HG02884 (cell line): ENCODE data around the gene DHRS9.

Experiments used
- ATAC-seq: cut with Tn5 transposase; IDR thresholded peaks from one replicate; pipeline ENCODE4 v1.9.1; 2021; ENCODE audit warnings: mild to moderate bottlenecking, moderate library complexity; ENCODE audit not compliant: unreplicated experiment

The DHRS9 gene

DNA sequence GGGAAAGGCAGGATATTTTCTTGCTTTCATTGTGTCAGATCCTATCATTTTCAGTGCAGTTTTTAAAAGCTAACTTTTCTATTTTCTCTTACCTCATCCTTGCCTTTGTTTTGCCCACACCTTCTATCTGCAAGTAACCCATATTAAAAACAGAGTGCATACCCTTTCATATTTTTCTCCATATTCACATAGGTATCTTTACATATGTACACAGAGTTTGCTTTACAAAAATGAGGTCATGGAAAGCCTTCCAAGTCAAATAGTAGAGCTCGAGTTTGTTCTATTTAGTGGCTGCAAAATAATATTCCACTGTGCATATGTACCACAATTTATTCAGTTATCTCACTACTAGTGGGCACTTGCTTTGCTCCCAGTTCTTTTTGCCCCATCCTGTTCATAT lies 3.9 kb upstream of the DHRS9 start:
- no peak for ATAC-seq

DNA sequence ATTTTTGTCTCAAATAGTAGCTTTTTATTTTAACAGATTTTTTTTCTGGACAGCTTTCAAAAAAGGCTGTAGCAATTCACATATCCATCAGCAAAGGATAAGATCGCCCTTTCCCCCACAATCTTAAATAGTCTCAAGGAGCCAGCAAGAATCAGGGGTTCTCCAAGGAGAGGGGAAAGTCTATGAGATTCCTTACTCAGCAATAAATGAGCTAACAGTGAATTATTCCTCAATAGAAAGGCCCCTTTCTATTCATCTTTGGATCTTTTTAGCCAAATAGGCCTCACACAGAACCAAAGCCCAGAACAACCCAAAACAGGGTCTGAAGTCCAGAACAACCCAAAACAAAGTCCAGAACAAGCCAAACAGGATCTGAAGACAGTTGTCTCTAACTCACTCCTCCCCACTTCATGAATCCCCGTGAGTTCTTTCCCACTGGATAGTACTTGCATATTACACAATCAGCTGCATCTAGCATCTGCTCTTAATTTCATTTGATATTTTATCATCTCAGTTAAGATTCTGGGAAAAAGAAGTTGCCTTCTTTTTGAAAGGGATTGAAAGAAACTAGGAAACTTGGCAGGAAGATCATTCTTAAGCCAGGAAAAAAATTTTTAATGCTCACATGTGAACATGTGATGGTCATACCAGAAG lies 3.4 kb upstream of the DHRS9 start:
- ATAC-seq = no peak

DNA sequence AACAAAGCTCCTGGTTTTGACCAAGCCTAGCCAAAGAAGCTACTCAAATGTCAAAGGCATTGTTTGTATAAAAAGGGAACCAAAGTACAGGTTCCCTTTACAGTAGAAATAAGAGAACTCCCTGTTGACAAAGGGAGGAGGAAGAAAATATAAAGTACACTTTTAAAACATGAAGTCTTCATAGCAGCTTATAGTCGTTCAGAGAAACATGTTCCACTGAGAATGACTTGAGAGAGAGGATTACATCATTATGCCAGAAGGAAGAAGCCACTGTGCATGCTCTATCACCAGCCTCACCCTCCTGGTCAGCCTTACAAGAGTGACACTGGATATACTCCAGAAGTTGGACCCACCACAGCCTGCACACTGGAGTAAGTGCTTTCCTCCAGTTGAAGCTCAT lies 2.5 kb upstream of the DHRS9 start:
- no peak for ATAC-seq

DNA sequence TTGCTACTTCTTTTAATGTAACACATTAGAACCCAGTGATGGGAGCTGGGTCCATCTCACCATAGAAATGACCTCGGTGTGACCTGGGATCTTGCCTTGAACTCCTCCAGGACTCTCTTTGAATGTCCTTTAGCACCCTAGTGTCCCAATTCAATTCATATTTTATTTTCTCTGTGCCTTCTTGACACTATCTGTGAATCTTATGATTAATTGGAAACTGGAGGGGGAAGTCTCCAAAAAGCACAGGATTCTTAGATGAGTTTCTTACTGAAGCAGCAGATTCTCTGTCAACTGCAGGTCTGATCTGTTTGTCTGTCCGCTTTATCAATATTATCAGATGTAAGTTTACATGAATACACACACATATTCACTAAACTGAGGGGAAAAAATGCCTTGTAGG lies 470 bp downstream of the DHRS9 start:
- ATAC-seq = no peak

DNA sequence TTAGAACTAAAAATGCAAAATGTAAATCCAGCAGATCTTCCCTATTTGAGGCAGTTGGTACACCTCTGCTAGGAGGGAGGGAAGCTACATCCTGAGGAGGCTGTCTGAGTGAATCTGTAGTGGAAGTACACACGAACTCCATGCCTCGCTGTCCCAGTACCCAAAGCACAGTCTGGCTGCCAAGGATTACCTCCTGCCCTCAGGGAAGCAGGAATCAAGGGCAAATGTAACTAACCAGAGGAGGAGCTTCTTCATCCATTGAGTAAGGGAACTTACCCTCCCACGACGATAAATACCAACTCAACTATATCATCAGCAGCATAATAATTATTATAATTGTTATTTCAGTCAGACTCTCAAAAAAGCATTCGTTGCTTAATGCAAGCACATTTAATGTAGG lies 2.1 kb downstream of the DHRS9 start:
- ATAC-seq = no peak

DNA sequence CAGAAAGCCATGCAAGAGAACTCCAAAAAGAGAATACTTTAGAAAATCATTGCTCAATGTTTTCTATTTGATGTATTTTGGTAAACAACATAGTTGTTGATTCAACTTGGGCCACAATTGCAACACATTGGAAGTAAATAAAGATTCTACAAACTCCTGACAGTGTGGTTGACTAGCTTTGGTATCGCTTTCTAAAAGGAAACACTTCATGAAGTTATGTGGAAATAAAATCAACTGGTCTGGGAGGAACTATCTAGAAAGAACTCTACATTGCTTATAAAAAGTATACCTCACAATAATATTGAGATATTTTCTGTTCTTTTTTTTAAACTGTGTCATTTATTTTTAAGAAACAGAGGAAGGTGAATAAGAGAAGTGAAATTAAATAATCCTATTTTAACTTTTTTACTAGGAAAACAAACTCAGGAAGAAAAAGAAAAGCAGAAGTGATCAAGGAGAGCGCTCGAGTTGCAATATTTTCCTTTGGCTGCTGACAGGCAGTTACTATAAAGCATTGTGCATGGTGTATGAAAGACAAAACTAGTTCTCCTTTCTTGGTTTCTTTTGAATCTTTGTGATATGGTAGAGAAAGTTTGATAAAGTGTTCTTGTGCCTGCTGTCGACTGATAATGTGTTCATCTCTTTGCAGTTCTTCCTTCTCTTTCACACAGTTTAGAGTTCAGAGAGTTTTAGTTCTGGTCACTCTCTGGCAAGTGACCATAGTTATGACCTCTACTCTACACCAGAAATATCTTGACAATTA lies 3.0 kb downstream of the DHRS9 start:
- ATAC-seq = peak; percentile 41

DNA sequence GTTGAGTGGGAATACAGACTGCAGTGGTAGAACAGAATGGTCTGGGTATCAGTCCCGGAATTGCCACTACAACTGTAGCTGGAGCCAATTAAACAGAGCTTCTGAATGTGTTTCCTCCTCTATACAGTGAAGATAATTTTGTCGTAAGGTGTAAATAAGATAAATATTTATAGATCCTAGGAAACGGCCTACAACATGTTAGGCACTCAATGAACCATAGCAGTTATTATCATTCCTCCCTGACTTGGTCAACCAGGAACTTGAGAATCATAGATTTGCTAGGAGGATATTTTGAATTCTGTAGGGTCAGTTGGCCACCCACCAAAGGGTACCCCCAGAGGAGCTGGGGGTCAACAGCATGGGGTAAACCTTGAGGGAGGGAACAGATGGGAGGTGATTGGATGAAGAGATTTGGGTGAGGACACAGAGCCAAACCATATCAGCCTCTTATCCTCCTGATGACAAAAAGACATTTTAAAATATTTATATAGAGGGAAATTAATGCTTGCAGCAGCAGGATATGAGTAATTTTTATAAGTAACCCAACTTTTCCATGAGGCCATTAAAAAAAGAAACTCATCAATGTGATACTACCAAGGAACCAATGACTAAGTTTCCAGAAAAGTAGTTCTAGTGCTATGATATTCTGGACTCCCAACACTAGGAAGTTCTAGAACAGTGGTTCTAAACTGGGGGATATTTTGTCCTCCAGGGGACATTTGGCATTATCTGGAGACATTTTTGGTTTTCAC lies 4.0 kb downstream of the DHRS9 start:
- no peak for ATAC-seq

DNA sequence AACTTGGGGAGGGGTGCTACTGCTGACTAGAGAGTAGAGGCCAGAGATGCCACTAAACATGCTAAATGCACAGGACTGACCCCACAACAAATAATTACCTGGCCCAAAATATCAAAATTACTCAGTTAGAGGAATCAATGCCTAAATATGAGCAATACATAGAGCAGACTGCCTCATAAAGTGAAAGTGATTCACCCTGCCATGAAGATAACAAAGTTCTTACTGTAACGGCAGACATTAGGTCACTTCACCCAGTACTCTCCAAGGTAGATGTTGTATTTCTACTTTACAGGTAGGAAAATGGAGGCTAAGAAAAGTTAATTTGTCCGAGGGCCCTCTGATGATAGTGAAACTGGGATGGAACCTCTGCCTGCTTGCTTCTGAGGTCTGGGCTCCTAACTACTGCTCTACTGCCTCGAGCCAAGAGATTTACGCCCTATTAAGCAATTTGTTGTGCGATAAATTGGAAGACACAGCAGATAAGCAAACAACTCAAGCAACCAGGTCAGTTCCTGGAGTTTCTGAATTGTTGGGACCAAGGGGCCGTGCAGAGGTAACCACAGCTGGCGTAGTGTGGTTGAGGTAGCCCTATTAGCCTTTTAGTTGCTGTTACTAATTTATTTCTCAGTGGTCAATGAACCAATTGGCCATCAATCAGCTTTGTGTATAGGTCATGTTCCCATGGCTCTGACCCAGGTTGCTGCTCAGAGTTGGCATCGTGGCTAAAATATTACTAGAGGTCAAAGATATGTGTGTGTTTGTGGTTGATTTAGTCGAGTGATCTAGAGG lies 4.8 kb downstream of the DHRS9 start:
- peak; percentile 62 for ATAC-seq

DNA sequence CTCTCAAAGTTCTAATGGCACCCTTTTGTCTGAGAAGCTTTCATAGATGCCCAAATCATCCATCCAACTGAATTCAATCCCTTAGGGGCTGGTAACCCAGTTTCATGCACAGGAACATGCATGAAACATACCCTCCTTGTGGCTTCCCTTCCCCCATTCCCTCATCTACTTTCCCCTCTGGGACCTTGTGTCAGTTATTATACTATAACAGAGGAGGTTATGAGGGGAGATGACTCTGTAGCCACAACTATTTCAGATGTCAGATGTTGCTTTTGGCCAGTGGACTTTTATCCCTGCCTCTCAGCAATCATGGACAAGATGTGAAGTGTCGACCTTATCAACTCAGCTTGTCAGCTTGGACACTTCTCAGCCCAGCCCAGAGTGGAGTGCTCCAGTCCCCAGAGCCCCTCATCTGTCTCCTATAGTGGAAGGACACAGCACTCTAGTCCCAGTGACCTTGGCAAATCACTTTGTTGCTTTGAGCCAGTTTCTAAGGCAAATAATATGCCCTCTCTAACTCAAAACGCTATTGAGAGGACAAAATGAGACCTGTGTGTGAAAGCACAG lies 8.4 kb downstream of the DHRS9 start:
- ATAC-seq = no peak

DNA sequence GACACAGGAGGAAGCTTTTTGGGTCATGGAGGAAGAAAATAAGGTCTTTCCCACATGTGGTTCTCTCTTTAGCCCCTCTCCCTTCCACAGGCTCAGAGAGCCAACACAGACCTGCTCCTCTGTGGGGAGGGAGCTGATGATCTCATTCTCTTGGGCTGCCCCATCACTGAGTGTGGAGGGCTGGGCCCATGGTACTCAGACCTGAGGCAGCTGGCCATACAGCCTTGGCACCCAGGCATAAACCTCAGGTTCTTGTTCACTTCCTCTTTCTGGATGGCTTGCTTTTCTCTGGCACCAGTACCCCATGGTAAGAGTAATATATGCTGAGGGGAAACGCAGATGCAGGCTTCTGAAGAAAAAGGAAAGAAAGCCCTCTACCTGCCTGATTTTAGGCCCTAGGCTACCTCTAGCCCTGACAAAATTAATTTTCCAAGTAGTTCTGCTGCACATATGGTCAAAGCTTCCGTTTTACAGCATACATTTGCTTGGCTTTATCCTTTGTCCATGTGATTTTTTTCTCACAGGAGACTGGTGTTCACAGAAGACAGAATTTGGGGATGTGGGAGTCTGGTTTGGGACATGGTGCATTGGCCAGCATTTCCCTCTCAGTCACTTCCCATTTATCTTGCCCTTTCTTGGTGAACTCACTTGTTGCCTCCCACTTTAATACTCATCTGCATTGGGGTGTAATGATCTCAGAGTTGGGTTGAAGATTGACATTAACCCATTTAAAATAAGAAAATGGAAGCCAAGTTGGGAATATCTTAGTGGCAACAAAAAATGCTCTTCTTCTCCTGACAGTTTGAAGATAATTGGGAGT lies 11.1 kb downstream of the DHRS9 start:
- ATAC-seq = peak; percentile 61

DNA sequence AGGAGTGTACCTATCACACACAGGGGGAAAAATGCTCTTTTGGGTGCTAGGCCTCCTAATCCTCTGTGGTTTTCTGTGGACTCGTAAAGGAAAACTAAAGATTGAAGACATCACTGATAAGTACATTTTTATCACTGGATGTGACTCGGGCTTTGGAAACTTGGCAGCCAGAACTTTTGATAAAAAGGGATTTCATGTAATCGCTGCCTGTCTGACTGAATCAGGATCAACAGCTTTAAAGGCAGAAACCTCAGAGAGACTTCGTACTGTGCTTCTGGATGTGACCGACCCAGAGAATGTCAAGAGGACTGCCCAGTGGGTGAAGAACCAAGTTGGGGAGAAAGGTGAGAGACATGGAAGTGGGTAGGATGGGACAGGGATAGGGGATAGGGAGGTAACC lies 12.2 kb downstream of the DHRS9 start:
- no peak for ATAC-seq

DNA sequence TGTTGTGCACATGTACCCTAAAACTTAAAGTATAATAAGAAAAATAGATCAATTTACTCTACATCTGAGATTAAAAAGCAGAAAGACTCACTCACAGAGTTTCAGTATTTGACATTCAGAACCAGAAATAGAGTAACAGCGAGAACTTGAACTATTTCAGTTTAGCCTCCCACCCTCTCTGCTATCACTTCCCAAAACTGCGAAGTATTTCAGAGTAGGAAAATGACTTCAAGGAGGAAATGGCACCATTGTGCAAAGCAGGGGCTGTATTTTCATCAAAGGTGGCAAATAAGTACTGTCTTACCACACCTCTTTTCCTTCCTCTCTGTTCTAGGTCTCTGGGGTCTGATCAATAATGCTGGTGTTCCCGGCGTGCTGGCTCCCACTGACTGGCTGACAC lies 13.6 kb downstream of the DHRS9 start:
- ATAC-seq = peak; percentile 73

DNA sequence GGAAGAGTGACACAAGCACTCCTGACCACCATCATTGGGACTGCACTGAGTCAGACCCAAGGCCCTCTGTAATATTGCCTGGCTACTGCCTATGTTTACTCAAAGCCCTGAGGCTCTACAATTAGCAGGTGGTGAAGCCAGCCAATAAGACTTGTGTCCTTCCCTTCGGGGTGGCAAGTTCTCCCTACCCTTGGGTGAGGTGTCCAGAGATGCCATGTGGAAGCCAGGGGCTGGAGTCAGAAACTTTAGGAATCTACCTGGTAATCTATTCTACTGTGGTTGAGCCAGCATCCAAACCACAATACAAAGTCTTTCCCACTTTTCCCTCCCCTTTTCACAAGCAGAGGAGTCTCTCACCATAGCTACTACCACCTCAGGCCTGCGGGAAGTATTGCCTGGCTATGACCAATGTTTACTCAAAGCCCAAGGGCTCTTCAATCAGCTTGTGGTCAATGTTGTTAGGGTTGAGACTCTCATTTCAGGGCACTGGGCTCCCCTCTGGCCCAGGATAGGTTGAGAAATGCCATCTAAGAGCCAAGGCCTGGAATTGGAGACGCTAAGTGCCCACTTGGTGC lies 17.6 kb downstream of the DHRS9 start:
- no peak for ATAC-seq

DNA sequence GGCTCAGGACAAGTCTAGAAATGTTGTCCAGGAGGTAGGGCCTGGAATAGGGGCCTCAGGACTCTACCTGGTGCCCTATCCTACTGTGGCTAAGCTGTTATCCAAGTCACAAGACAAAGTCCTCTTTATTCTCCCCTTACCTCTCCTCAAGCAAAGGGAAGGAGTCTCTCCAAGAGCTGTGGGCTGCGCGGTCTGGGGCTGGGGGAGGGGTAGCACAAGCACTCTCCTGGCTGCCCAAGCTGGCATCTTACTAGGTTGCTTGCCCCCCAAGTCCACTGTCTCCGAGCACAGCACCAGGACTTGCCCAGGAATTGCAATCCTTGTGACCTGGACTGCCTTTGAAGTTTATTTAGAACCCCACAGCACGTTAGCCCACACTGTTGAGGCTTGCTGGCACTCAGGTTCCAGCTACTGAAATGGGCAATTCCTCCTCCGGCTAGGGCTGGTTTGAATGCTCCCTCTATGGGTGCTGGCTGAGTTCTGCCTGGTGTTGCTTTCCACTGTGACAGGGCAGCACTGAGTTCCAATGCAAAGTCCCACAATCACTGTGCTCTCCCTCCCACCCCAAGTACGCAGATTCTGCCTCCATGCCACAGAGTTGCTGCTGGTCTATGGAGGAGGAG lies 18.5 kb downstream of the DHRS9 start:
- no peak for ATAC-seq

DNA sequence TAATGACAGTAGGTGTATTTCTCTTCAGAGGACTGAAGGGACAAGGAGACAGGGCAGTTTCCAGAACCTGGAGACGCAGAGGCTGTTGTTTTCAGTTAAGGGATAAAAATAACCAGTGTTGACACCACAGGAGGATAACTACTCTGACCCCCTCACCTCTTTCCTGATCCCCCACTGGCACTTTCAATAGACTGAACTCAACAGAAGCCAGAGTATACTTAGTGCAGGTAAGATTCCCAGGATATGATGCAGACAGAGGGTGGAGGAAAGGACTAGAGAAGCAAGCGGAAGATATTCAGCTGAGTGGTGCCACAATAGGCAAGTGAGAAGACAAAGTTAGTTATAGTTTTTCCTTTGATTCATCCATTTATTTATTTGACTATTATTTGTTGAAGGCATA lies 19.8 kb downstream of the DHRS9 start:
- ATAC-seq = no peak

DNA sequence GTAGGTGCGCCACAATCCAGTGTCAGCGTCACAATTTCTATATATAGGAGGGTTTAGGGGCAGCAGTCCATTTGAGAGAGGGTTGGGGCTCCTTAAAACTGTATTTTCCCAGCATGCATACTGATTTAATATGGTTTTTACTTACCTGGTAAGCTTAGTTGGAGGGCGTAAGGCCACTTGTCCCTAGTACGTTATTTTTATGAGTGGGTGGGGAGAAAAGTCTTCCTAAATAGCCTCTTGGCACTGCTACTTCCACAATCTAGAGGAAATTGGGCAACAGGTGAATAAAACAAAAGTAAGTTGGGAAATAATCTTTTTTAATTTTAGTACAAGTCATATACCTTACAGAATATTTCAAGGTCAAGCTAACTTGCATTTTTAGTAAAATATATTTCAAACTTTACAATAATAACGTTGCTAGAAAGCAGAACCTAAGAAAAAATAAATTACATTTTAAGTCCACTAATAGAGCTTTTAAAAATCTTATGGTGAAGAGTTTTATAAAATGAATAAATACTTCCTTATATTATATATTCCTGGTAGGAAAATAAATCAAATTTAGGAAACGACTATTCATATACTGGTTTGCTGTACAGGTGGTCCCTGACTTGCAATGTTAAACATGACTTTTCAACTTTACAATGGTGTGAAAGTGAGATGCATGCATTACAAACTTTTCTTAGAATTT lies 20.9 kb downstream of the DHRS9 start:
- ATAC-seq = no peak

DNA sequence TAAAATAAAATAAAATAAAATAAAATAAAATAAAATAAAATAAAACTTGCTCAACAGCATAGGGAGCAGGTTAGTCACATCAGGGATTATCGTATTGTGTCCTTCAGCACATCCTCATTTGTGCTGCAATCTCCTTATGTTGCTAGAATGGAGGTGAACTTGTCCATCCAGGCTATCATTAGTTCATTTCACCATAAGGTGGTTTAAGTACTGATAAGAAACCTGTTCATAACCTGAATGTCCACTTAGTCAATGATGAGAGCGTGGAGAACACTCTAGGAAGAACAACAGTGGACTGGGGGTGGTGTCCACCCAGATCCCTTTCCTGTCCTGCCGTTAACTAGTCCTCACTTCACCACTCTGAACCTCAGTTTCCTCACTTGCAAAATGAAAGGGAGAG lies 21.9 kb downstream of the DHRS9 start:
- ATAC-seq = no peak

DNA sequence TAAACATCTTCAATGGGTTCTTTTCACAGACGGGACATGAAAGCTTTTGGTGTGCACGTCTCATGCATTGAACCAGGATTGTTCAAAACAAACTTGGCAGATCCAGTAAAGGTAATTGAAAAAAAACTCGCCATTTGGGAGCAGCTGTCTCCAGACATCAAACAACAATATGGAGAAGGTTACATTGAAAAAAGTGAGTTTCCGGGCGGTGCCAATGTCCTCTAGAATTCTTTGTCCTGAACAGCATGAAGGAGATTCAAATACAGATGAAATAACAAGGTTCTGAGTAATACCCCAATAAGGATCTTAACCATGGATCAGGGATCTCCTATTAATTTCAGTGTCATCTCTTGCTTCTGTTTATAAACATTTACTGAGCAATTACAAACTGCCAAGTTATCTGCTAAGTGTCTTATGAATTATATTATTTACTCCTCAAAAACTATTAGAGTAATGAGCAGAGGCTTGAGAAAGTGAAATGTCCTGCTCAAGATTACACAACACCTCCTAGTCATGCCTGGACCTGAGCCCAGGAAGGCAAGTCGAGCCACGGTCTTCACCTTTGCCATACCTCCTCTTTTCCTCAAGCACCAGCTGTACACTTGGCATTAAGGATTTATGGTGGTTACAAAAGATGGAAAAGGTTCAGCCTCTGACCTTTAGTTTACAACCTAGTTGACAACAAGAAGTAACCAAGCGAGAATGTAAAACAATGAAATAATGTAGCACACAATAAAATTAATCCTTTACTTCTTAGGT lies 22.6 kb downstream of the DHRS9 start:
- ATAC-seq = no peak
